GM12878 (cell line): ENCODE data around the gene MFAP2. TPM values are rescaled to one million over a fixed set of nuclear protein-coding genes. Genes with fewer than 3 reads are reported as not detected.

Experiments
- BACH1 ChIP-seq: fragments of 450-650 bp; IDR thresholded peaks from 2 replicates; pipeline ENCODE4 v1.6.1; 2017; ENCODE audit warnings: mild to moderate bottlenecking, borderline replicate concordance
- BCLAF1 ChIP-seq: fragments of 450-650 bp; IDR thresholded peaks from 2 replicates; pipeline ENCODE4 v1.6.1; 2017; ENCODE audit warnings: antibody characterized with exemption, mild to moderate bottlenecking, moderate library complexity
- BHLHE40 ChIP-seq, 2 experiments: fragments of 450-650 bp in 1 of 2; IDR thresholded peaks; 2 replicates each; pipeline ENCODE4 v1.6.1; 2011 to 2017; ENCODE audit warnings: low read depth in 2 of 2, borderline replicate concordance in 1 of 2, improper control_type of control experiment in 1 of 2, low read length in 1 of 2, mild to moderate bottlenecking in 1 of 2
- CBX3 ChIP-seq: fragments of 200-600 bp; sonication (generic); IDR thresholded peaks from 2 replicates; pipeline ENCODE4 v1.6.1; 2016; ENCODE audit warnings: low read depth, borderline replicate concordance
- CHD4 ChIP-seq: fragments of 200-600 bp; sonication (generic); IDR thresholded peaks from 2 replicates; pipeline ENCODE4 v1.6.1; 2016; ENCODE audit warnings: mild to moderate bottlenecking
- CUX1 ChIP-seq: IDR thresholded peaks from 2 replicates; pipeline ENCODE4 v1.6.1; 2012; ENCODE audit warnings: improper control_type of control experiment, low read depth, low read length; ENCODE audit not compliant: insufficient replicate concordance
- E2F4 ChIP-seq: IDR thresholded peaks from 2 replicates; pipeline ENCODE4 v1.6.1; 2012; ENCODE audit warnings: low read depth, low read length, improper control_type of control experiment
- ELK1 ChIP-seq: IDR thresholded peaks from 2 replicates; pipeline ENCODE4 v1.6.1; 2012; ENCODE audit warnings: low read depth, low read length, improper control_type of control experiment
- GATAD2B ChIP-seq: fragments of 450-650 bp; conservative IDR thresholded peaks from 2 replicates; pipeline ENCODE4 v1.6.1; 2017; ENCODE audit warnings: low read depth, mild to moderate bottlenecking, moderate library complexity
- IRF4 ChIP-seq: IDR thresholded peaks from 2 replicates; pipeline ENCODE4 v1.6.1; 2011; ENCODE audit warnings: low read depth, low read length
- JUNB ChIP-seq: IDR thresholded peaks from 2 replicates; pipeline ENCODE4 v1.6.1; 2016; ENCODE audit warnings: antibody characterized with exemption, mild to moderate bottlenecking
- LARP7 ChIP-seq: fragments of 450-650 bp; IDR thresholded peaks from 2 replicates; pipeline ENCODE4 v1.6.1; 2017; ENCODE audit warnings: mild to moderate bottlenecking
- PKNOX1 ChIP-seq: fragments of 450-650 bp; IDR thresholded peaks from 2 replicates; pipeline ENCODE4 v1.6.1; 2016; ENCODE audit warnings: mild to moderate bottlenecking
- RB1 ChIP-seq: fragments of 450-650 bp; formaldehyde crosslinking; IDR thresholded peaks from 2 replicates; pipeline ENCODE4 v1.6.1; 2017; ENCODE audit warnings: mild to moderate bottlenecking, borderline replicate concordance
- RELA ChIP-seq: fragments of 450-650 bp; IDR thresholded peaks from 2 replicates; pipeline ENCODE4 v1.8.0; 2014; ENCODE audit warnings: borderline replicate concordance; ENCODE audit not compliant: partially characterized antibody
- RFX5 ChIP-seq: IDR thresholded peaks from 2 replicates; pipeline ENCODE4 v1.6.1; 2011; ENCODE audit warnings: low read depth, low read length, improper control_type of control experiment
- SREBF1 ChIP-seq: IDR thresholded peaks from 2 replicates; pipeline ENCODE4 v1.6.1; 2012; ENCODE audit warnings: mild to moderate bottlenecking, low read length
- SUPT20H ChIP-seq: IDR thresholded peaks from 2 replicates; pipeline ENCODE4 v1.6.1; 2011; ENCODE audit warnings: low read depth, mild to moderate bottlenecking, low read length, moderate library complexity, borderline replicate concordance; ENCODE audit not compliant: control insufficient read depth
- ZSCAN29 ChIP-seq: fragments of 450-650 bp; IDR thresholded peaks from 2 replicates; pipeline ENCODE4 v1.6.1; 2017; ENCODE audit warnings: mild to moderate bottlenecking, moderate library complexity
- polyA plus RNA-seq, 11 experiments: library from polyadenylated mRNA; depleted of rRNA in 4 of 11; unstranded in 6 of 11; stranded (reverse) in 5 of 11; fragments of >200 nt; fragmentation: Nextera tagmentation in 4 of 11; fragmentation: Illumina TruSeq in 1 of 11; extraction: Ambion mirVana in 4 of 11; extraction: Trizol in 1 of 11; gene quantifications; 1 replicate in 1 of 11; 2 replicates in 10 of 11; pipeline versions ENCODE4 v1.2.1 to v1.2.3, GENCODE V29; 2011 to 2016; ENCODE audit warnings: inconsistent platforms in 2 of 11, missing spikeins in 2 of 11, low read depth in 1 of 11
- total RNA-seq, 4 experiments: library from RNA; depleted of rRNA in 3 of 4; stranded (reverse); fragments of >200 nt in 3 of 4; fragmentation: Illumina TruSeq in 1 of 4; extraction: Trizol in 1 of 4; gene quantifications; 2 replicates each; pipeline versions ENCODE4 v1.2.1 to v1.2.3, GENCODE V29; 2013 to 2021

Gene MFAP2
- total and polyA plus RNA-seq, 10 of the 15 experiments (the other 5 are each of a cell fraction or from before 2014, with no cell fraction given): 0.16 TPM; not detected in 9

- TF ChIP-seq PKNOX1: no peak
- no peak for TF ChIP-seq BACH1
- TF ChIP-seq ELK1: no peak
- TF ChIP-seq RELA: no peak
- no peak for TF ChIP-seq SUPT20H
- TF ChIP-seq LARP7: peak; percentile 68; the same call in 1 of the 2 replicates
- no peak for TF ChIP-seq JUNB
- no peak for TF ChIP-seq E2F4
- 0 out of 2 replicates have a peak, but pooled peaks have one; percentile 43 for TF ChIP-seq RB1
- TF ChIP-seq CUX1: no peak
- TF ChIP-seq CHD4: no peak
- peak; percentile 72 for TF ChIP-seq GATAD2B
- TF ChIP-seq RFX5: no peak
- TF ChIP-seq BHLHE40 (IDR thresholded peaks at IDR 0.05; ENCODE audit: borderline replicate concordance in 1 of 2, low read depth in 2 of 2, low read length in 1 of 2): peak in 1 of 2 experiments; percentile 41; a peak in 1 of 4 replicates
- no peak for TF ChIP-seq IRF4
- TF ChIP-seq BCLAF1: no peak
- TF ChIP-seq SREBF1: no peak
- no peak for TF ChIP-seq ZSCAN29
- no peak for TF ChIP-seq CBX3
Observed at GRCh38 chr1:16960560-16961296, 19.7 kb downstream of the MFAP2 start (continued).
